ENCODE measurements around the gene DUXA. TPM values are rescaled to one million over a fixed set of nuclear protein-coding genes. Genes with fewer than 3 reads are reported as not detected.

DUXA gene
- total and polyA plus RNA-seq, 4 donors, result not detected

- Histone ChIP-seq H3K27me3 (ENCODE audit: control insufficient read depth in 3 of 3, insufficient read depth in 3 of 3, low read length in 2 of 3) (peaks cover 7 to 15% (median 13%) of the 10 kb centered on the region in 3 donors), H3K9me3 (ENCODE audit: control insufficient read depth in 4 of 4, insufficient read depth in 3 of 4, low read length in 3 of 4) (peaks cover 0 to 26% (median 13%) of the 10 kb centered on the region in 4 donors), H3K9ac (ENCODE audit: insufficient read depth in 1 of 2, low read length in 2 of 2) (no peak overlapping the region), H3K4me3 (no peak overlapping the region), H3K4me1 (ENCODE audit: control insufficient read depth in 5 of 5, insufficient read depth in 5 of 5, low read length in 5 of 5) (no peaks in the 10 kb centered on the region), H3K36me3 (ENCODE audit: control insufficient read depth in 4 of 4, insufficient read depth in 4 of 4, low read length in 4 of 4) (no peaks in the 10 kb centered on the region), H3K27ac (ENCODE audit: low read depth in 1 of 2, low read length in 1 of 2) (no peak overlapping the region)
- WGBS, 2 donors, result 89% methylated on average over 9 of the region's 9 CpGs
- ATAC-seq (ENCODE audit: insufficient read depth, low FRiP score), result no peak
- no peak for TF ChIP-seq CTCF (IDR thresholded peaks at IDR 0.05; ENCODE audit: control extremely low read depth, extremely low read depth)
- peak in 1 of 3 donors; percentile 8 for DNase-seq
Observed at GRCh38 chr19:57110592-57111328, 56.5 kb downstream of the DUXA start.

GRCh38 chr19:57106722-57107235 is 60.5 kb downstream of the DUXA start:
- TF ChIP-seq CTCF (IDR thresholded peaks at IDR 0.05; ENCODE audit: control extremely low read depth, extremely low read depth), result no peak
- DNase-seq, result no peak
- no peak for ATAC-seq (ENCODE audit: insufficient read depth, low FRiP score)
- Histone ChIP-seq H3K27me3 (ENCODE audit: control insufficient read depth in 3 of 3, insufficient read depth in 3 of 3, low read length in 2 of 3) (peaks cover 15 to 17% (median 17%) of the 10 kb centered on the region in 3 donors), H3K4me3 (no peak overlapping the region), H3K27ac (ENCODE audit: low read depth in 1 of 2, low read length in 1 of 2) (no peak overlapping the region), H3K9me3 (ENCODE audit: control insufficient read depth in 4 of 4, insufficient read depth in 3 of 4, low read length in 3 of 4) (peaks cover 0 to 23% (median 10%) of the 10 kb centered on the region in 4 donors), H3K4me1 (ENCODE audit: control insufficient read depth in 5 of 5, insufficient read depth in 5 of 5, low read length in 5 of 5) (peaks cover 0 to 6% (median 0%) of the 10 kb centered on the region in 5 donors), H3K36me3 (ENCODE audit: control insufficient read depth in 4 of 4, insufficient read depth in 4 of 4, low read length in 4 of 4) (no peaks in the 10 kb centered on the region), H3K9ac (ENCODE audit: insufficient read depth in 1 of 2, low read length in 2 of 2) (no peak overlapping the region)
- 7 to 9% methylated on average over 42 of the region's 42 CpGs for WGBS, 2 donors

- H3K36me3 ChIP-seq (ENCODE audit: control insufficient read depth in 4 of 4, insufficient read depth in 4 of 4, low read length in 4 of 4), result no peaks in the 10 kb centered on the region
- no peak for DNase-seq
- no peak overlapping the region for H3K9ac ChIP-seq (ENCODE audit: insufficient read depth in 1 of 2, low read length in 2 of 2)
- H3K27me3 ChIP-seq (ENCODE audit: control insufficient read depth in 3 of 3, insufficient read depth in 3 of 3, low read length in 2 of 3), result peaks cover 15 to 17% (median 17%) of the 10 kb centered on the region in 3 donors
- 10 to 12% methylated on average over 35 to 57 of the region's 57 CpGs for WGBS, 2 donors
- no peak for ATAC-seq (ENCODE audit: insufficient read depth, low FRiP score)
- H3K4me1 ChIP-seq (ENCODE audit: control insufficient read depth in 5 of 5, insufficient read depth in 5 of 5, low read length in 5 of 5), result peaks cover 0 to 6% (median 0%) of the 10 kb centered on the region in 5 donors
- peaks cover 0 to 21% (median 4%) of the 10 kb centered on the region in 4 donors for H3K9me3 ChIP-seq (ENCODE audit: control insufficient read depth in 4 of 4, insufficient read depth in 3 of 4, low read length in 3 of 4)
- H3K27ac ChIP-seq (ENCODE audit: low read depth in 1 of 2, low read length in 1 of 2), result no peak overlapping the region
- H3K4me3 ChIP-seq, result no peak overlapping the region
- TF ChIP-seq CTCF (IDR thresholded peaks at IDR 0.05; ENCODE audit: control extremely low read depth, extremely low read depth), result no peak
Observed at GRCh38 chr19:57105976-57106721, 61.1 kb downstream of the DUXA start.

Small RNA genes within 50 kb of the gene (small RNA-seq; reads per million reads assigned to genes)
- gene AC025588.3 (ENCODE audit: low replicate concordance), result not detected

Other genes with a start within 250 kb of the DUXA start
- gene USP29, start 47.5 kb downstream of the DUXA start, total RNA-seq, result not detected
- not detected for gene USP29, start 47.5 kb downstream of the DUXA start, polyA plus RNA-seq
- not detected for gene ZIM3, start 22.3 kb downstream of the DUXA start, total RNA-seq
- gene ZIM3, start 22.3 kb downstream of the DUXA start, polyA plus RNA-seq, result not detected
- gene ZNF264, start 24.0 kb upstream of the DUXA start, total RNA-seq, result 10 to 100 TPM; 45.0 to 46.0 TPM
- gene ZNF264, start 24.0 kb upstream of the DUXA start, polyA plus RNA-seq, result 1 to 10 TPM; 5.7 to 8.2 TPM
- 1 to 10 TPM in 1 of 2 donors, under 1 TPM in 1; 0.80 to 1.2 TPM for gene AURKC, start 63.5 kb upstream of the DUXA start, total RNA-seq
- gene AURKC, start 63.5 kb upstream of the DUXA start, polyA plus RNA-seq, result under 1 TPM; 0.50 to 0.85 TPM
- gene ZNF805, start 73.1 kb upstream of the DUXA start, total RNA-seq, result 10 to 100 TPM; 13.8 to 29.0 TPM
- 1 to 10 TPM in 1 of 2 donors, under 1 TPM in 1; 0.65 to 1.8 TPM for gene ZNF805, start 73.1 kb upstream of the DUXA start, polyA plus RNA-seq
- gene ZNF460, start 113.0 kb upstream of the DUXA start, total RNA-seq, result 100 to 1,000 TPM in 1 of 2 donors, 10 to 100 TPM in 1; 54.1 to 113 TPM
- 1 to 10 TPM; 1.2 to 4.0 TPM for gene ZNF460, start 113.0 kb upstream of the DUXA start, polyA plus RNA-seq
- gene ZNF543, start 153.0 kb upstream of the DUXA start, total RNA-seq, result 10 to 100 TPM in 1 of 2 donors, 1 to 10 TPM in 1; 5.2 to 15.4 TPM
- gene ZNF543, start 153.0 kb upstream of the DUXA start, polyA plus RNA-seq, result 1 to 10 TPM; 1.3 to 1.4 TPM
- 10 to 100 TPM in 1 of 2 donors, 1 to 10 TPM in 1; 7.9 to 13.5 TPM for gene ZNF304, start 183.8 kb upstream of the DUXA start, total RNA-seq
- gene ZNF304, start 183.8 kb upstream of the DUXA start, polyA plus RNA-seq, result 1 to 10 TPM; 2.6 to 3.8 TPM
- gene TRAPPC2B, start 196.1 kb upstream of the DUXA start, total RNA-seq, result 10 to 100 TPM in 1 of 2 donors, 1 to 10 TPM in 1; 6.2 to 15.1 TPM
- gene TRAPPC2B, start 196.1 kb upstream of the DUXA start, polyA plus RNA-seq, result 10 to 100 TPM; 15.3 to 25.4 TPM
- 1 to 10 TPM; 2.8 to 4.2 TPM for gene ZNF547, start 196.1 kb upstream of the DUXA start, total RNA-seq
- 1 to 10 TPM; 1.4 to 1.6 TPM for gene ZNF547, start 196.1 kb upstream of the DUXA start, polyA plus RNA-seq
- 10 to 100 TPM; 14.9 to 35.7 TPM for gene ZNF548, start 222.4 kb upstream of the DUXA start, total RNA-seq
- gene ZNF548, start 222.4 kb upstream of the DUXA start, polyA plus RNA-seq, result 1 to 10 TPM; 5.6 to 6.8 TPM
- 10 to 100 TPM; 13.4 to 18.3 TPM for gene ZNF17, start 243.7 kb upstream of the DUXA start, total RNA-seq
- 1 to 10 TPM; 2.1 to 4.0 TPM for gene ZNF17, start 243.7 kb upstream of the DUXA start, polyA plus RNA-seq